Stimulated activated CD4-positive, alpha-beta T cell treated with anti-CD3 and anti-CD28 coated beads, Interleukin-12 subunit alpha, Interleukin-12 subunit beta, amount 100 ng/mL, for 24 hours (primary cell): ENCODE data around the gene SLC2A1.

Experiments
- DNase-seq, 2 experiments: peaks; one replicate each; pipeline ENCODE4 v3.0.0-alpha.2; 2020; ENCODE audit warnings: low read depth in 2 of 2

SLC2A1 gene

GRCh38 chr1:42960566-42961311 lies 2.1 kb upstream of the SLC2A1 start:
- no peak for DNase-seq

- DNase-seq, result no peak
Measured at GRCh38 chr1:42960122-42960390, 1.4 kb upstream of the SLC2A1 start.

GRCh38 chr1:42957880-42958487 lies 684 bp downstream of the SLC2A1 start:
- DNase-seq, result peak; percentile 36 to 60

GRCh38 chr1:42957229-42957879 lies 1.3 kb downstream of the SLC2A1 start:
- no peak for DNase-seq

- DNase-seq, result no peak
Measured at GRCh38 chr1:42956739-42957138, 1.9 kb downstream of the SLC2A1 start.

GRCh38 chr1:42955311-42956063 lies 3.2 kb downstream of the SLC2A1 start:
- no peak for DNase-seq

GRCh38 chr1:42953182-42954180 lies 5.2 kb downstream of the SLC2A1 start:
- DNase-seq, result no peak

- no peak for DNase-seq
Measured at GRCh38 chr1:42952303-42953001, 6.2 kb downstream of the SLC2A1 start.

GRCh38 chr1:42951588-42951987 lies 7.1 kb downstream of the SLC2A1 start:
- no peak for DNase-seq

GRCh38 chr1:42950116-42950481 lies 8.6 kb downstream of the SLC2A1 start:
- DNase-seq, result no peak

GRCh38 chr1:42949312-42950115 lies 9.2 kb downstream of the SLC2A1 start:
- no peak for DNase-seq

GRCh38 chr1:42947965-42948732 lies 10.5 kb downstream of the SLC2A1 start:
- no peak for DNase-seq

- DNase-seq, result no peak
Measured at GRCh38 chr1:42947117-42947516, 11.6 kb downstream of the SLC2A1 start.

- DNase-seq, result no peak
Measured at GRCh38 chr1:42946120-42946898, 12.4 kb downstream of the SLC2A1 start.

- no peak for DNase-seq
Measured at GRCh38 chr1:42945164-42945563, 13.5 kb downstream of the SLC2A1 start.

GRCh38 chr1:42944246-42944928 lies 14.3 kb downstream of the SLC2A1 start:
- no peak for DNase-seq

- no peak for DNase-seq
Measured at GRCh38 chr1:42943728-42944127, 14.9 kb downstream of the SLC2A1 start.

GRCh38 chr1:42943166-42943565 lies 15.5 kb downstream of the SLC2A1 start:
- no peak for DNase-seq
